HG03565 (cell line): ENCODE results near the gene HOXA3.
A peak's percentile ranks its signal among the peaks of the same experiment; 100 is the strongest.

Source experiments
- ATAC-seq: cut with Tn5 transposase; IDR thresholded peaks from one replicate; pipeline ENCODE4 v1.9.1; 2021; ENCODE audit warnings: mild to moderate bottlenecking, moderate library complexity; ENCODE audit not compliant: unreplicated experiment

Gene HOXA3

DNA sequence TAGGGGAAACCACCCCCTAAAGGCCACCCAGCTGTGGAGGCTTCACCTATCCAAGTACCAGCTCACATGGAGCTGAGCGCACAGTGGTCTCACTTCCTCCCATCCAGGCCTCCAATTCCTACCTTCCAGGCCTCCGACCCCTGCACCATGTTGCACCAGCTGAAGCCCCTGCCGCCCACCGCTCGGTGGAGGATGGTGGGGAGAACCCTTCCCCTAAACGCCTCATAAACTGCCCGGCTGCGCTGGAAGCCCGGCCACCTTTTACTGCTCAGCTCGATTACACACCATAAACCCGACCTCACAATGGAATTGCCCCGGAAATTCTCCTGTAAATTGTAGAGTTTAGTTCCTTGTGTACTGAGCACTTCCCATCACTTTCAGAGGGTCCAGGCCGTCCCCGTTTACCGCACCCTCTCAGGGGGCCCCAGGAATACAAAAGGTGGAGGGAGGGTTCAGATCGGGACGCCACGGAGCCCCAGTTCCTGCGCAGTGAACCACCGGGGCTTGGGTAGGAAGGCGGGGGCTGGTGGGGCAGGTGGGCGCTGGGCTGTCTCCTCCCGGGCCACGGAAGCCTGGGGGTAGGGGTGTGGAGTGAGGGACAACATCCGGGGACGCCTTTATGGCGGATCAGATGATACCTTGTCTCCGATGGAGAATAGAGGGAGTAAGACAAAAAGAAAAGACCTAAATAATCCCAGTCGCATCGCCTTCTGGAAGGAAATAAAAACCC is 5.5 kb upstream of the HOXA3 start:
- no peak for ATAC-seq

DNA sequence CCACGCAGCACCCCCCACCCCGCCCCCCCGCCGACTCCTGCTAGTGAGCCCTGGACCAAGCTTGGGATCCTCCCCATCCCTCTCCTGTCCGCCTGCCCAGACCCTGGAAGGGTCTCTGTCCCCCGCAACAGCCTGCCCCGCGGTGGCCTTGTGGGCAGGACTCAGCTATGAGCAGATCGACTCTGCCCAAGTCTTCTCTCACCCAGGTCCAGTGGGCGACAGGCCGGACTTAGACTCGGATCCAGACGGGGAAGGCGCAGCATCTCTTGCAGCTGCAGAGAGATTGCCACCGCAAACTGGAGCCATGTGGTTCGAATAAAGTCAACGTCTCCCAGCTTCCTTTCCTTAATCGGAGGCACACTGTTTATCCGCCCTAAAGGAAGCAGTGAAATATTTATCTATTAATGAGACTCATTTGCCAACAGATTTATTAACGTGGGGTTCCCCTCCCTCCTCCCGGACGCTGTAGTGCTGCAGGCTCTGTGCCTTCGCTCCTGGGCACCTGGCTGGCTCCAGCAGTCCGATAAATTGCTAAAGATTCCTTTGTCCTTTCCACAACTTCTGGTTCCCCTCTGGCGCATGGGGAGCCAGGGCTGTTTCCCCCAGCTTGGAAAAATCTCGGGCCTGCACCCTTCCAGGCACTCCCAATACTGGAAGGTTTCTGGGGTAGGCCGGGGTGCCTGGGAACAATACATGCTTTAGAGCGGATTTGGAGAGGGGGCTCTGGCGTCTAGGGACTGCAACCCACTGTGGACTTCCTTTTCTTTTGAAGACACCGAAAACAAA is 4.7 kb upstream of the HOXA3 start:
- no peak for ATAC-seq

DNA sequence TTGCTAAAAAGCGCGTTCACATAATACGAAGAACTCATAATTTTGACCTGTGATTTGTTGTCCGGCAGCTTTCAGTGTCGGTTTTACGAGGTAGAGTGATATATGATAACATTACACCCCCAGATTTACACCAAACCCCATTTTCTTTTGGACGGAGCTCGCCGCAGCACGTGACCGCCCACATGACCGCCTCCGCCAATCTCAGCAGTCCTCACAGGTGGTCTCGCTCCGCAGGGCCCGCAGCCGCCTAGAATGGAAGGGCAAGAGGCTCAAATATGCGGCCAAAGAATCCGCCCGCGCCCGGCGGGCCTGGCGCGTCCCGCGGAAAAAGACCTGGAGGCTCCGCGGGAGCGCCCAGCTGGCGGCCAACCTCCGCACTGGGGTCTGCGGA is 4.1 kb upstream of the HOXA3 start, which contains the start of gene HOXA7:
Gene HOXA7 (minus strand): TSS at position 168 of the 391 bp plus-strand sequence. CDS start 130 bp downstream, at position 38.
- ATAC-seq, result no peak

DNA sequence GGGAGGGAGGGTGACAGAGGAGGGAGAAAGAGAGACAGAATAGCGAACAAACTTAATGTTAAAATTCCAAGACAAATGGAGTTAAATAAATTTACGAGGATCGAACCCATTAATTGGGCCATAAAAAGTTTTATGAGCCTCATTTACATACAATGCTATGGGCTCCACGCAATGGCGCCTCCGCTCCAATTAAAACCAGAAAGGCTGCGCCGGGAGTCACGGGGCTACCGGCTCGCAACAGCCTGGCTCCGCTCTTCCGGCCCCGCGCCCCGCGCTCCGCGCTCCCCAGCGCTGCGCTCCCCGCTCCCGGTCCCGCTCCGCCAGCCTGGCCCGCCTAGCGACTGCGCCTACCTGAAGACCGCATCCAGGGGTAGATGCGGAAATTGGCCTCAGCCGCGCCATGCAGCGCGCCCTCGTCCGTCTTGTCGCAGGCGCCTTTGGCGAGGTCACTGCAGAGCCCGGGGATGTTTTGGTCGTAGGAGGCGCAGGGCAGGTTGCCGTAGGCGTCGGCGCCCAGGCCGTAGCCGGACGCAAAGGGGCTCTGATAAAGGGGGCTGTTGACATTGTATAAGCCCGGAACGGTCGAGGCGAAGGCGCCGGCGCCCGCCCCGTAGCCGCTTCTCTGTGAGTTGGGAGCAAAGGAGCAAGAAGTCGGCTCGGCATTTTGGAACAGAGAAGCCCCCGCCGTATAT is 3.6 kb upstream of the HOXA3 start:
- no peak for ATAC-seq

DNA sequence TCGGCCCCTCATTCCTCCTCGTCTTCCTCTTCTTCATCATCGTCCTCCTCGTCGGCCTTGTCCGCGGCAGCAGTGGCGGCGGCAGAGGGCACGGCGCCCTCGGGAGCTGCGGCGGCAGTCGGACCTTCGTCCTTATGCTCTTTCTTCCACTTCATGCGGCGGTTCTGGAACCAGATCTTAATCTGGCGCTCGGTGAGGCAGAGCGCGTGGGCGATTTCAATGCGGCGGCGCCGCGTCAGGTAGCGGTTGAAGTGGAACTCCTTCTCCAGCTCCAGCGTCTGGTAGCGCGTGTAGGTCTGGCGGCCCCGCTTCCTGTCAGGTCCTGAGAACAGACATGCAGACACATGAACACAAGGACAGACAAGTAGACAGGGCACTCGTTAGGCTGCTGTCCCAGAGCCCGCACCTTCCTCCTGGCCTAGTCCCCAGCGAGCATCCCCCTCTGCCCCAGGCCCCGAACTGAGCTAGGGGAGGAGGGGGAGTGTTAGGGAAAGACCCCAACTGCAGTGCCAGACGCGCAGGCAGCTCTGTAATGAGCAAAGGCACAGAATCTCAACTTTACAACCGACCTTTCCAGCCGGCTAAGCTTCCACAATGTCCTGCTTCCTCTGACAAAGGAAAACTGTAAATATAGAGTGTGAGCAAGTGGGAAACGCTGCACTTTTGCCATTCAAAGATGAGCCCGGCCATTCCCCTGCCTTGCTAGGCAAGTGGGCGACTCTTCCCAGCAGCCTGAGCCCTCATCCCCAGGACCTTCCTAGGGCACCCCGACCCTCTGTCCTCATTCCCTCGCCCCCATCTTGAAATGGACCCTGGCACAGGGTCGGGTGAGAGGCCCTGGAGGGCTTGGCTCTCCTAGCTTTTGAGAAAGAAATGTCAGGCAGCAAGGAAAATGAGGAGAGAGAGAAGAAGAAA is 2.8 kb upstream of the HOXA3 start:
- ATAC-seq, result no peak

DNA sequence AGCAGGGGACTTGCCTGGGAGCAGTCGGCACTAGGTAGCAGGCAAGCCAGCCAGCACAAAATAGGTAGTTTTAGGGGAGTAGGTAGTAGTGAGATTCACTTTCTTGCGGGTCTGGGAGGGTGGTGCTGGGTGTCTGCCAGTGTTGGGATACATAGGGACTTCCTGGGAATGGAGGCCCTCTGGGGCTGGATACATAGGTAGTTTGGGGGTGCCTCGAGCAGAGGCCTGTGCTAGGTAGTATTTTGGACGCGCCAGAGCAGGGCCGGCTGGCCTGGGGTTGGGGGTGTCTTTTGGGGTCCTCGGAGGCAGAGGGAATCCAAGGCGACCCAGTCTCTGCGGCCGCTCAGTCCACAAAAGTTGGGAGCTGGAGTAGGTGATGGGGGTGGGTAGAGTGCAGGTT is 2.0 kb upstream of the HOXA3 start:
- no peak for ATAC-seq

DNA sequence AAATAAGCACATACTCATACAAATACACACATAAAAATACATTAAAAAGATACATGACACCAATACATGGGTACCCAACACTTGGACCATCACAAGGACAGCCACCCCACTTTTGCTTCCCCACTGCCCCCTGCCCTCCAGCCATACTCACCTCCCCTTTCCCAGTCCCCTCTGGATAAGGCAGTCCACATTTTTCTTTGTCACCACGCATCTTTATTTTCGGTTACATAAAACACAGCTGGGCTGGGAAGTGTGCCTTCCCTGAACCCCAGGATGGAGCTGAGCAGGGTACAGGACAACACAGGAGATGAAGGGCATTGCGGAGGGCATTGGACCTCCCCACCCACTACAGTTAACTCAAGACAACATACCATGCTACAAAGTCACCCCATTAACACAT is 1.1 kb upstream of the HOXA3 start:
- ATAC-seq, result no peak

DNA sequence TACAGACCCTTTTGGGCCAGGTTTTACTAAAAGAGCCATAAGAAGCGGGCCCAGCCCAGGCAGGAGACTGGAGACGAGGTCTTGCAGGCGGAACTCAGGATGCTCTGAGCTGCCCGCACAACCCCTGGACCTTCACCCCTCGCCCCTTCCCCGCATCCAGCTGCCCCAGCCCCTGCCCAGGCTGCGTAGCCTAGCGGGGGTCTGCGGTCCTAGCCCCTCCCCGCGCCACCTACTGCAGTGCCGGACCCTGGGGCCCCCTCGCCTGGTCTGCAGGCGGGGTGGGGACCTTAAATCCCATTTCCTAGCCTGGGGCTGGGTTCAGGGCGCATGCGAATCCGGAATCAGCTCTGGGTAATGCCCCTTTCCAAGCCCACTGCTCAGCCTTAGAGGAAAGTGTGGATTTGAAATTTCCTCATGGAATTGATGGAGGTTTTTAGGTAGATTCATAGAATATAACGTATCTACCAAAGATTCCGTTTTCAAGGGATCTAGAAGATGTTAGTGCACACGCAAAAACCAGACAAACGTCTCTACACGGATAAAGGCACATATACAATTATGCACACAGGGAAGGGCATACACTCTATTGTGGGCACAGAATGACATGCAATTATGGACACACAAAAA is 546 bp upstream of the HOXA3 start:
- no peak for ATAC-seq

DNA sequence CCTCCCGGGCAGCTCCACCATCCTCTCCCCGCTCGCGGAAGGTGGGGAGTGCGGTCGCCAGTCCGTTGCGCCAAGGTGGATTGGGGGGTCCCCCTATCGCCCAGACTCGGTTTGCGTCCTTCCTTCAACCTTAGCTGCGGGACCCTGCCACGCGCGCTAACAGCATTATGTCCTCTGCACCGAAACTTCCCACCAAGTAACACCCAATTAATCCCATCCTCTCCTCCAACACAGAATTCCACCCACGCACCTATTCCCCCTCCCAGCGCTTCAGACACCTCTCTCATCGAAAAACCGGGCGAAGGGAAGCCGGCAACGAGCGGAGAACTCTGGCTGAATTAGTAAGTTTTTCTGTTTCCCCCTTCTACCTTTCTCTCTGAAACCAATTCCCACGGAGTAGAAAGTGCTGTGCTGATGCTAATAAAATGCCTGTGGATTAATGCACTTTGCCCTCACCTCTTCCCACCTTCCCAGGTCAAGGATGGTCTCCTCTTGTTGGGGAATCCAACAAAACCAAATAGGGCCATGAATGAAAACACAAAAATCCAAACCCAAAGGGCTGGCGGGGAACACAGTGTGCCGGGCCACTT is 947 bp downstream of the HOXA3 start:
- ATAC-seq, result no peak

DNA sequence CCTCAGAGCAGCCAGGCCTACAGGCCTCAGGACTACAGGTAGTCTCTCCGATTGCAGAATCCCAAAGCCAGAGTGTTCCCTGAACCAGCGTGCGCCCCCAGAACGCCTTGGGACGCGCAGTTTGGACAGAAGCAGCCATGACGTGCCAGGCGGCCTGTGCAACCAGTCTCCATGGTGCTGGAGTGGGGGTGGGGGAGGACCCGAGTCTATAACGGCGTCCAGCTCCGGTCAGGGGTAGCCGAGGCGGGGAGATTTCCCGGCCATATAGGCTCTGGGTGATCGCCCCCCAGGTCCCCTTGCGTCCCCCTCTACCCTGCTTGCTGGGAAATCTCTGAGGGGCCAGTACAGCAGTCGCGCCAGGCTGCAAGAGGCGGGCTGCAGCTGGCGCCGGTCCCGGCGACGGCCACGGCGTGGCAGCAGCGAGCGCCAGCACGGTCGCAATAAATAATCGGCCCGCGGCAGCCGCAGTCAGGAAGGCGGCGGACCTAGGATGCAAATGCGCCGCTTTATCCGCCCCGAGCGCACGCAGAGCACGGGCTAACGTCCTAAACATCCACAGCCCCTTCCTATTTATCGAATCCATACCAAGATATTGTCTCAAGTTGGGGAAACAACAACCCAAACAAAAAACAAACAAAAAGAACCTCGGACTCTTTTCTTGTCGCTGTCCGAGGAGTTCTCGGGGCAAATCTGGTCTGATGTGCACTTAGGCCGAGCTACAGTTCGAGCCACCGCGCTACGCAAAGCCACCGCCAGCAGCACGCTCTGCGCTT is 1.6 kb downstream of the HOXA3 start:
- peak; percentile 70 for ATAC-seq

DNA sequence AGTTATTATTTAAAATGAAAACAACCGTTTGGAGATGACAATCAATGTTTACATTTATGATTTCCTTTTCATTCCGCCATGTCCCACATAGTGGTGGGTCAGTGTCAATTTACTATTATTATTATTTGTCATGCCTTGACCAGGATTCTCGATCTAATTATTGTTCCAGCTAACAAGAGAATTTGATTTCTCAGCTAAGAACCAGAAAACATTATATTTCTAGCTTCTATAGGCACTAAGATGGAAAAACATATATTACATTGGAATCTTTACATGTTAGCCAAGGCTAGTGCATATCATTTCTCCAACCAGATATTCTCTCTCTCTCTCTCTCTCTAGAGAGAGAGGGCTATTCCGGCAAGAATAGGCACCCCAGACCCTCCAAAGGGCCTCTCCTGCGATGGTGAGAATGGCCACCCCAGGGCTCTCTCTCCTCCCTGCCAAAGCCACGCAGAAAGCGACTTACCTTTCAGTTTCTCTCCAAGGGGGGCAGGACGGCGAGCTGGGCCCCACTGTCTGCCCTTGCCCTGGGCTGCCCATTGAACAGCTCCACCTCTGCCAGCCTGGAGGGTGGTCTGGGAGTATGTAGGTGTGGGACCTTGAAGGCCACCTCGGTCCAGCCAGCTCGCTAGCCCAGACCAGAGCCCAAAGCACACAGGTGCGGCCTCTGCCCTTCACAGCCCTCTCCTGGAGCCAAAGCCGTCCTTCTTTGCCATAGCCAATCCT is 2.4 kb downstream of the HOXA3 start:
- ATAC-seq, result no peak

DNA sequence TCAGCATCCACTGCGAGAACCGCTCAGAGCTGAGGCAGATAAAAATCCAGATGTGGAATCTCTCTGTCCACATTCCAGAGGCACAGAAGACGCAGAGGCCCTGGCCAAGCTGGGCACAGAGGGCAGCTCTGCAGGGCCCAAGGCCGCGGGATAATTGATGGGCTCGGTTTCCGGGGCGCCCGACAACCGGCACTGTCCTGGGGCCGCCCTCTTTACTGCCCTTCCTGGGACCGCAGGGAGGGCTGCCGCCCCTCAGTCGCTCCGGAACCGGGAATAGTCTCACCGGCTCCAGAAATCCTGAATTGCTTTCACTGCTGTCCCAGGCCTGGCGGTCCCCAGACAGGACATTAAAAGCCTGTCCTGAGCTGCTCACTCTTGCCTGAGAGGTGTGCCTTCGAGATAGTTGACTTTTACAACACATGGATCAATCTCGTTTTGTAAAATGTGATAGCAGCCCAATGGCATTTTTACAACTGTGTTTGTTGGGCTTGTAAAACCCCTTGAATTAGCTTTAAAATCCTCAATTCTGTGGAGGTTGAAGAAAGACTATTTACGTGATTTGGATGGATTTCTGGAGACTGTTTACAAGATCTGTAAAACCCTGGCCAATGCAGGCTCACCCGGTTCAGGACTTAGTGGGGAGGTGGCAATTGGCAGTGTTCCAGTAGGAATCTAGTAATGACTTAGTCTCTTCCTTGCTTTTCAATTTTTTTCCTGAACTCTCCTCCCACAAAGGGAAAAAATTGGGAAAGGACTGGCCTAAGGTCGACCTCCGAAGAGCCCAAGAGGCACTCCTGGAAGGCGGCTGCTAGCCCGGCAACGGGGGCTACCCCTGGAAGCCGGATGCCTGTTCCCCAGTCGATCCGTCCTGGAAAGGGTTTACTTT is 3.4 kb downstream of the HOXA3 start:
- no peak for ATAC-seq

DNA sequence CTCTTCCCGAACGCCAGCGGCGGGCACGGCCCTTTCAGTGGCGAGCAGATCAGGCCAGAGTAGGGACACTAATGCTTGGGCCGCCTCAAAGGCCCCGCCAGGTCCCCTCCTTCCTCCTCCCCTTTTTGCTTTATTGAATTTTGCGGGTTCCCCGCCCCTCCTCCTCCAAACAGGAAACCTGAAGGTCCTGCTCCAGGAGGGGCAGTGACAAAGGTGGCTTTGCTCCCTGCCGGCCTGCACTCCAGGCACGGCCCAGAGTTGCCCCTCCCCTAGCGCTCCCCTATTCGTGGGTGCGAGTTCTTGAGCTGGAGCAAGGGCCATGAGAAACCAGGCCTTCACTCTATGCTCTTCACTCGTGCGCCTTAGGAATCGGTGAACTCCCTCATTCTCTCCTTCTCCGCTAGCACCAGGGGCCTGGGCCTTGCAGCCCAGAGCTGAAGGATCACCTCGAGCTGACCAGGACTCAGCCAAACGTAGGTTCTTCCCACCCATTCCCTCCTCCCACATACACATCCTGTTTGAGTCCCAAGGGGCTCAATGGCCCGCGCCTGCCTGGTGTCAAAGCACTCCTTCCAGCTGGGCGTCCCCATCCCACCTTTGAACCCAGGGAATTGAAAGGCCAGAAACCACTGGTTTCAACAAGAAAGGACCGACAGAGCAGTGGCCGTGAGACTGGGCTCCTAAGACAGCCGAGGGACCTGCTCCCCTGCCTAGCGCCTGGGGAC is 4.2 kb downstream of the HOXA3 start:
- ATAC-seq, result no peak

DNA sequence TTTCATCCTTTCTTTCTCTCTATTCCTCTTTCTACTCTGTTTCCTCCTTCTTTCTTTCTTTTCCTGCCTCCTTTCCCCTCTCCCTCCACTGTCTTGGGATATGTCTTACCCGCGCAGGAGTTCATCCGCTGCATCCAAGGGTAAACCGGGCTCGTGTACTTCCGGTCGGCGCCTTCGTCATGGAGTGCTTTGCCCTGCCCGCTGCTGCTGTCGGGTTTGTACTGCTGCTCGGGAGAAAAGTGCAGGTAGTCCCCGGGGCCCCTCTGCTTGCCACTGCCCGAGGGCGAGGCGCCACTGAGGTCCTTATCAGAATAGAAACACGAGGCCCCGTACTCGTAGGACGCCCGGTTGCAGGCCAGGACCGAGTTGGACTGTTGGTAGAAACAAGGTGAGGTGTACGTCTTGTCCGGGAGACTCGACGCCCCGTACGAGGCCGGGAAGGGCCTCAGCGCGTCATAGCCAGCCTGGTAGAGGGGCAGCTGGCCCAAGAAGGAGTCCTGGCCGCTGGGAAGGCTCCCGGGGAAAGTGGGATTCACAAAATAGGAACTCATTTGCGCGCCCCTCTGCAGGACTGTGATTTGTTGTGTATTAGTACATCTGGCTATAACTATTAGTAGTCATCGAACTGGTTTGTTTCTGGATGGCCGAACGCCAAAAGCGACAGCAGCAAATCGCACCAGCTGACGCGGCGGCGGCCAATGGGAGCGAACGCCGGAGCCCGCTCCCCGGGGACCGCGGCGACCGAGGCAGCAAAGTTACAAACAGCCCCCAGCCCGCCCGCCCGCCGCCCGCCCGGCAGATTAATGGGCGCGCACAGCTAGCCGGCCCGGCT is 5.0 kb downstream of the HOXA3 start, which contains the start of gene HOXA6:
Gene HOXA6 (minus strand): TSS at position 576 of the 832 bp plus-strand sequence. CDS start 25 bp downstream, at position 551.
- ATAC-seq, result no peak

DNA sequence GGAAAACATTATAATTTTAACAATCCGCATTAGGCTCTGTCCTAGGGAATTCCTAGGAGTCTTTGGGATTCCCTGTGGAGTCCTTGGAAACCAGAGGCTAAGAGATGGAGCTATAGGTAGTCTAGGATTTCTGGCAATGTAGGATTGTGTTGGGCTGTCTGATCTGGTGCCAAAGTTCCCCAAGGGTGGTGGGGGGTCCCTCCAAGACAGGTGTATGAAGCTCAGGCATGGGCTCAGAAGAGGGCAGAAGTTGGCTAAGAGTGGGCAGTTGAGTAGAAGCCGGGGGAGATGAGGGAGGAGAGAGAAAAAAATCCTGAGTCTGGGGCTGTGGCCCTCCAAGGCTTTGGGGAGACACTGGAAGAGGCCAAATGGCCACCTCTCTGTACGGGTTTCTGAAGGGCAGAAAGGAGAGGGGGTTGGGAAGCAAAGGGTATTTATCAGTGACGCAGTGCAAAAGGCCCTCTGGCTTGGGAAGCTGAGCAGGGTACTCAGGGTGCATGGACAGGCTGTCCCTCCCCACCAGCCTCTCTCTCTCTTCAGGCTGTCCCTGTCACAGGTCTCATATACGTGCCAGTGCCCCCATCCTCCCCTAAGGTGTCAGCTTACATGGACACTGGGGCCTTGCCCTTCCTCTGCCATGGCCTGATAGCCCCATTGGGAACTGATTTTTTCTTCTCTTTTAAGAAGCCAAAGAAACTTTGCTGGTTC is 5.7 kb downstream of the HOXA3 start:
- ATAC-seq, result no peak
